Nephron (organoid): ENCODE results near the gene TBC1D25.

Source experiments
- H3K27ac Mint-ChIP-seq, 3 experiments: 2 replicates each; pipeline ENCODE4 v1.8.0; 2020; ENCODE audit warnings: mixed read lengths in 3 of 3, mild to moderate bottlenecking in 2 of 3, moderate library complexity in 1 of 3
- H3K27me3 Mint-ChIP-seq: 2 replicates; pipeline ENCODE4 v1.8.0; 2021; ENCODE audit warnings: low read depth, mild to moderate bottlenecking, moderate library complexity, mixed read lengths
- H3K36me3 Mint-ChIP-seq: 2 replicates; pipeline ENCODE4 v1.8.0; 2020; ENCODE audit warnings: low read depth, mixed read lengths
- H3K4me1 Mint-ChIP-seq: 2 replicates; pipeline ENCODE4 v1.8.0; 2020; ENCODE audit warnings: mixed read lengths
- H3K4me3 Mint-ChIP-seq, 3 experiments: 2 replicates each; pipeline ENCODE4 v1.8.0; 2020; ENCODE audit warnings: mild to moderate bottlenecking in 3 of 3, mixed read lengths in 3 of 3, moderate library complexity in 2 of 3
- H3K9me3 Mint-ChIP-seq: 2 replicates; pipeline ENCODE4 v1.8.0; 2020; ENCODE audit warnings: mixed read lengths
- TF ChIP-seq, protein P1 (sequence below), 3 experiments: fragments of 200-600 bp; sonication (generic); IDR thresholded peaks; one replicate each; pipeline ENCODE4 v1.5.0; 2021; ENCODE audit warnings: antibody characterized with exemption in 3 of 3; ENCODE audit not compliant: unreplicated experiment in 3 of 3

Gene TBC1D25, protein sequence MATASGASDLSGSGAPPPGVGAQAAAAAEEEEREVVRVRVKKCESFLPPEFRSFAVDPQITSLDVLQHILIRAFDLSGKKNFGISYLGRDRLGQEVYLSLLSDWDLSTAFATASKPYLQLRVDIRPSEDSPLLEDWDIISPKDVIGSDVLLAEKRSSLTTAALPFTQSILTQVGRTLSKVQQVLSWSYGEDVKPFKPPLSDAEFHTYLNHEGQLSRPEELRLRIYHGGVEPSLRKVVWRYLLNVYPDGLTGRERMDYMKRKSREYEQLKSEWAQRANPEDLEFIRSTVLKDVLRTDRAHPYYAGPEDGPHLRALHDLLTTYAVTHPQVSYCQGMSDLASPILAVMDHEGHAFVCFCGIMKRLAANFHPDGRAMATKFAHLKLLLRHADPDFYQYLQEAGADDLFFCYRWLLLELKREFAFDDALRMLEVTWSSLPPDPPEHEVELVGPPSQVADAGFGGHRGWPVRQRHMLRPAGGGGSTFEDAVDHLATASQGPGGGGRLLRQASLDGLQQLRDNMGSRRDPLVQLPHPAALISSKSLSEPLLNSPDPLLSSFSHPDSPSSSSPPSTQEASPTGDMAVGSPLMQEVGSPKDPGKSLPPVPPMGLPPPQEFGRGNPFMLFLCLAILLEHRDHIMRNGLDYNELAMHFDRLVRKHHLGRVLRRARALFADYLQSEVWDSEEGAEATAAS

DNA sequence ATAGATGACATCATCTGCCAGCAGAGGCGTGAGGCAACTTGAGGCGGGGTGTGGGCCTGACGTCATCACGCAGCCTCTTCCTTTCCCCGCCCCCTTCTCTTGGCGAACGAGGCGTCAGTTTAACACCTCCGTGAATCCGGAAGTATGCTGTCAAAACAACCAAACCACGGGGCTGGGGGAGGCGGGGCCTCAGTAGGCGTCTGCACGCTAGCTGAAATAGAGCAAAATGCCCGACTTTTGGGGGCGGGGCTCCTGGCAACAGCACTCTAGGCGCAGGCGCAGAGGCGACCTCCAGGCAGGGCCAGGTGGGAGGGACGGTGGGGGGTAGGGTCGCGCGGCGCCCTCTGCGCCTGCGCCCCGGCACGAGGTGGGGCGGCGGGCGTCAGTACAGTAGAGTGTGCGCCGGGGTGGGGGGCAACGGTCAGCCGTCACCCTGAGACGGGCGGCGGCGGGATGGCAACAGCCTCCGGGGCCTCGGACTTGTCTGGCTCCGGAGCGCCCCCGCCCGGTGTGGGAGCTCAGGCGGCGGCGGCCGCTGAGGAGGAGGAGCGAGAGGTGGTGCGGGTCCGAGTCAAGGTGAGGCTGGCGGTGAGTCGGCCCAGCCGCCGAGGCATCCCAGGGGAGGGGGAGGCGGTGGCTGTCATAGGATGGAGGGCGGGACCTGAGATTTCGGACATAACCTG lies at the start of gene TBC1D25:
Gene TBC1D25 (plus strand): TSS at position 370 of the 683 bp plus-strand sequence. CDS start 84 bp downstream, at position 454.
- no peaks in the 10 kb centered on the region for H3K27me3 Mint-ChIP-seq
- TF ChIP-seq, protein P1, sequence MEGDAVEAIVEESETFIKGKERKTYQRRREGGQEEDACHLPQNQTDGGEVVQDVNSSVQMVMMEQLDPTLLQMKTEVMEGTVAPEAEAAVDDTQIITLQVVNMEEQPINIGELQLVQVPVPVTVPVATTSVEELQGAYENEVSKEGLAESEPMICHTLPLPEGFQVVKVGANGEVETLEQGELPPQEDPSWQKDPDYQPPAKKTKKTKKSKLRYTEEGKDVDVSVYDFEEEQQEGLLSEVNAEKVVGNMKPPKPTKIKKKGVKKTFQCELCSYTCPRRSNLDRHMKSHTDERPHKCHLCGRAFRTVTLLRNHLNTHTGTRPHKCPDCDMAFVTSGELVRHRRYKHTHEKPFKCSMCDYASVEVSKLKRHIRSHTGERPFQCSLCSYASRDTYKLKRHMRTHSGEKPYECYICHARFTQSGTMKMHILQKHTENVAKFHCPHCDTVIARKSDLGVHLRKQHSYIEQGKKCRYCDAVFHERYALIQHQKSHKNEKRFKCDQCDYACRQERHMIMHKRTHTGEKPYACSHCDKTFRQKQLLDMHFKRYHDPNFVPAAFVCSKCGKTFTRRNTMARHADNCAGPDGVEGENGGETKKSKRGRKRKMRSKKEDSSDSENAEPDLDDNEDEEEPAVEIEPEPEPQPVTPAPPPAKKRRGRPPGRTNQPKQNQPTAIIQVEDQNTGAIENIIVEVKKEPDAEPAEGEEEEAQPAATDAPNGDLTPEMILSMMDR (IDR thresholded peaks at IDR 0.05; ENCODE audit: unreplicated experiment in 3 of 3), result peak; percentile 12 to 43 (median 13)
- H3K27ac Mint-ChIP-seq, result peak within 1 kb of the TSS; percentile 14 to 85 (median 85)
- H3K4me3 Mint-ChIP-seq, result peak within 1 kb of the TSS; percentile 81 to 87 (median 86)
- H3K9me3 Mint-ChIP-seq, result peaks cover 6% of the 10 kb centered on the region
- peaks cover 16% of the 10 kb centered on the region for H3K36me3 Mint-ChIP-seq
- H3K4me1 Mint-ChIP-seq, result peaks cover 7% of the 10 kb centered on the region

DNA sequence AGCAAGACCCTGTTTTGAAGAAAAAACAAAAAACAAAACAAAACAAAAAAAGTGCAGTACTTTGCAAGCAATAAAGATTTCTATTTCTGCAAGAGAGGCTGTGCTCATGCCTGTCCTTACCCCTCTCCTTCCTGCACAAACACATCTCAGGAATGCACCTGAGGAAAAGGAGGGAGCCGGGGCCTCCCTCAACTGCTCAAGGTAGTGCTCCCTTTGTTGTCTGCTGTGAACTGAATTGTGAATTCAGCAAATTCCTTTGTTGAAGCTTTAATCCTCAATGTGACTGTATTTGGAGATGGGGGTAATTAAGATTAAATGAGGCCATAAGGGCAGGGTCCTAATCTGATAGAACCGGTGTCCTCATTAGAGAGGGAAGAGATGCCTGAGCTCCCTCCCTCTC lies 49.6 kb upstream of the TBC1D25 start:
- no peaks in the 10 kb centered on the region for H3K4me1 Mint-ChIP-seq
- no peaks in the 10 kb centered on the region for H3K9me3 Mint-ChIP-seq
- peaks cover 7% of the 10 kb centered on the region for H3K27me3 Mint-ChIP-seq
- H3K36me3 Mint-ChIP-seq, result peaks cover 5% of the 10 kb centered on the region
- TF ChIP-seq, protein P1 (IDR thresholded peaks at IDR 0.05; ENCODE audit: unreplicated experiment in 3 of 3), result no peak
- no peak overlapping the region for H3K27ac Mint-ChIP-seq
- H3K4me3 Mint-ChIP-seq, result no peak overlapping the region

DNA sequence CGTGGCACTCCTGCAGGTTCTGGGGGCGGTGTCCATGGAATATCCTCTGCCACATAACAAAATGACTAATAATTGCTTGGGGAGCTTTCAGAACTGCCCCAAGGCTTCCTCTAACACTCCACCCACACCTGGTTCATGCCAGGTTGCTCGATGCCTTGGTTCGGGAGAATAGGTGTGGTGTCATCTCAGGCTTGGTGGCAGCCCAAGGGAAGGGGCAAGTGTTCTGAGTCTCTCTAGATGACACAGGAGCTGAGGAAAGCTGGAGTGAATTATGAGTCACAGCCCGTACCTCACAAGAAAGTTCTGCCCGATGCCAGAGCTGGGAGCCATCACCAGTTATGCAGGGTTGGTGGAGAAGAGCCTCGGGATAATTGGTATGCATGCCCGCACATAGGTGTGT lies 48.9 kb upstream of the TBC1D25 start:
- H3K4me1 Mint-ChIP-seq, result no peaks in the 10 kb centered on the region
- H3K4me3 Mint-ChIP-seq, result no peak overlapping the region
- H3K27ac Mint-ChIP-seq, result no peak overlapping the region
- H3K27me3 Mint-ChIP-seq, result peaks cover 7% of the 10 kb centered on the region
- H3K9me3 Mint-ChIP-seq, result peaks cover 4% of the 10 kb centered on the region
- TF ChIP-seq, protein P1 (IDR thresholded peaks at IDR 0.05; ENCODE audit: unreplicated experiment in 3 of 3), result no peak
- peaks cover 5% of the 10 kb centered on the region for H3K36me3 Mint-ChIP-seq

- TF ChIP-seq, protein P1 (IDR thresholded peaks at IDR 0.05; ENCODE audit: unreplicated experiment in 3 of 3), result no peak
- H3K36me3 Mint-ChIP-seq, result peaks cover 5% of the 10 kb centered on the region
- peaks cover 8% of the 10 kb centered on the region for H3K27me3 Mint-ChIP-seq
- no peak overlapping the region for H3K4me3 Mint-ChIP-seq
- no peaks in the 10 kb centered on the region for H3K4me1 Mint-ChIP-seq
- no peak overlapping the region for H3K27ac Mint-ChIP-seq
- H3K9me3 Mint-ChIP-seq, result peaks cover 6% of the 10 kb centered on the region
Measured at GRCh38 chrX:48491809-48492208, 47.7 kb upstream of the TBC1D25 start.

- Mint-ChIP-seq H3K4me1 (no peaks in the 10 kb centered on the region), H3K4me3 (no peak overlapping the region), H3K9me3 (peaks cover 6% of the 10 kb centered on the region), H3K27ac (no peak overlapping the region), H3K36me3 (peaks cover under 1% of the 10 kb centered on the region), H3K27me3 (peaks cover 10% of the 10 kb centered on the region)
- TF ChIP-seq, protein P1 (IDR thresholded peaks at IDR 0.05; ENCODE audit: unreplicated experiment in 3 of 3), result no peak
Measured at GRCh38 chrX:48492293-48492910, 47.1 kb upstream of the TBC1D25 start.
